Esophagus squamous epithelium (tissue), 4 donors: ENCODE measurements around the gene TMEM267.

Experiments
- CTCF ChIP-seq, 6 experiments: fragments of 450-650 bp in 4 of 6; fragments of 200-600 bp in 2 of 6; sonication (generic) in 2 of 6; IDR thresholded peaks; one replicate each; pipeline ENCODE4 v1.5.1; 2016 to 2019; ENCODE audit warnings: antibody characterized with exemption in 6 of 6, mild to moderate bottlenecking in 4 of 6, moderate library complexity in 4 of 6
- POLR2A ChIP-seq, 4 donors: fragments of 450-650 bp; IDR thresholded peaks; one replicate each; pipeline ENCODE4 v1.6.1; 2017; ENCODE audit warnings: antibody characterized with exemption in 4 of 4, mild to moderate bottlenecking in 4 of 4, moderate library complexity in 3 of 4

- TF ChIP-seq POLR2A (IDR thresholded peaks at IDR 0.05), result no peak
- no peak for TF ChIP-seq CTCF (IDR thresholded peaks at IDR 0.05)
These were observed 65.1 kb downstream of the TMEM267 start for GRCh38 chr5:43418561-43418960.
